HEK293 (cell line): ENCODE measurements around the gene KCNK17.
"Not testable (repeated sequence)": the region's sequence is repeated elsewhere in the genome, so short reads cannot be mapped to it uniquely, and the experiment has no call there.

Experiments
- KLF10 ChIP-seq: fragments of 450-650 bp; IDR thresholded peaks from 2 replicates; pipeline ENCODE4 v1.5.1; 2018; ENCODE audit warnings: missing biosample characterization, mild to moderate bottlenecking, missing genetic modification characterization
- SETDB1 ChIP-seq: IDR thresholded peaks from one replicate; pipeline ENCODE4 v1.6.1; 2017; ENCODE audit warnings: mild to moderate bottlenecking, low read length, moderate library complexity, mixed read lengths; ENCODE audit not compliant: insufficient read length
- ZNF473 ChIP-seq: fragments of 450-650 bp; formaldehyde crosslinking; IDR thresholded peaks from 2 replicates; pipeline ENCODE4 v1.5.1; 2017; ENCODE audit warnings: missing biosample characterization, missing genetic modification characterization
- ZNF510 ChIP-seq: fragments of 450-650 bp; formaldehyde crosslinking; IDR thresholded peaks from 2 replicates; pipeline ENCODE4 v1.5.1; 2018; ENCODE audit warnings: mild to moderate bottlenecking, missing genetic modification characterization, missing biosample characterization; ENCODE audit not compliant: insufficient replicate concordance
- ZNF530 ChIP-seq: fragments of 450-650 bp; formaldehyde crosslinking; IDR thresholded peaks from 2 replicates; pipeline ENCODE4 v1.5.1; 2016; ENCODE audit warnings: low read depth, missing biosample characterization, missing genetic modification characterization
- ZNF837 ChIP-seq: fragments of 450-650 bp; formaldehyde crosslinking; IDR thresholded peaks from 2 replicates; pipeline ENCODE4 v1.5.1; 2016; ENCODE audit warnings: missing biosample characterization, missing genetic modification characterization
- TF ChIP-seq, protein P1 (sequence below): fragments of 450-650 bp; formaldehyde crosslinking; IDR thresholded peaks from 2 replicates; pipeline ENCODE4 v1.5.1; 2016; ENCODE audit warnings: missing biosample characterization, missing genetic modification characterization
- TF ChIP-seq, protein P2 (sequence below): fragments of 450-650 bp; formaldehyde crosslinking; IDR thresholded peaks from 2 replicates; pipeline ENCODE4 v1.5.1; 2016; ENCODE audit warnings: missing biosample characterization, missing genetic modification characterization

DNA sequence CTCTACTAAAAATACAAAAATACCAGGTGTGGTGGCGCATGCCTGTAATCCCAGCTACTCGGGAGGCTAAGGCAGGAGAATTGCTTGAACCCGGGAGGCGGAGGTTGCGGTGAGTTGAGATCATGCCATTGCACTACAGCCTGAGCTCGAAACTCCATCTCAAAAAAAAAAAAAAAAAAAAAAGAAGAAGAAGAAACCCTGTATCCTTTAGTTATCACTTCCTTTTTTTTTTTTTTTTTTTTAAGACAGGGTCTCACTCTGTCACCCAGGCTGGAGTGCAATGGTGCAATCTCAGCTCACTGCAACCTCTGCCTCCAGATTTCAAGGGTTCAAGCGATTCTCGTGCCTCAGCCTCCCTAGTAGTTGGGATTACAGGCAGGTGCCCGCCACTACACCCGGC, 27.6 kb downstream of the KCNK17 start:
- not testable (repeated sequence) for TF ChIP-seq ZNF510 (tag by site-specific recombination); KLF10 (tag by site-specific recombination); ZNF837; SETDB1; ZNF530 (tag by site-specific recombination); ZNF473 (tag by site-specific recombination)
- TF ChIP-seq, protein P1, sequence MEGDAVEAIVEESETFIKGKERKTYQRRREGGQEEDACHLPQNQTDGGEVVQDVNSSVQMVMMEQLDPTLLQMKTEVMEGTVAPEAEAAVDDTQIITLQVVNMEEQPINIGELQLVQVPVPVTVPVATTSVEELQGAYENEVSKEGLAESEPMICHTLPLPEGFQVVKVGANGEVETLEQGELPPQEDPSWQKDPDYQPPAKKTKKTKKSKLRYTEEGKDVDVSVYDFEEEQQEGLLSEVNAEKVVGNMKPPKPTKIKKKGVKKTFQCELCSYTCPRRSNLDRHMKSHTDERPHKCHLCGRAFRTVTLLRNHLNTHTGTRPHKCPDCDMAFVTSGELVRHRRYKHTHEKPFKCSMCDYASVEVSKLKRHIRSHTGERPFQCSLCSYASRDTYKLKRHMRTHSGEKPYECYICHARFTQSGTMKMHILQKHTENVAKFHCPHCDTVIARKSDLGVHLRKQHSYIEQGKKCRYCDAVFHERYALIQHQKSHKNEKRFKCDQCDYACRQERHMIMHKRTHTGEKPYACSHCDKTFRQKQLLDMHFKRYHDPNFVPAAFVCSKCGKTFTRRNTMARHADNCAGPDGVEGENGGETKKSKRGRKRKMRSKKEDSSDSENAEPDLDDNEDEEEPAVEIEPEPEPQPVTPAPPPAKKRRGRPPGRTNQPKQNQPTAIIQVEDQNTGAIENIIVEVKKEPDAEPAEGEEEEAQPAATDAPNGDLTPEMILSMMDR (tag by site-specific recombination): not testable (repeated sequence)
- TF ChIP-seq, protein P2, sequence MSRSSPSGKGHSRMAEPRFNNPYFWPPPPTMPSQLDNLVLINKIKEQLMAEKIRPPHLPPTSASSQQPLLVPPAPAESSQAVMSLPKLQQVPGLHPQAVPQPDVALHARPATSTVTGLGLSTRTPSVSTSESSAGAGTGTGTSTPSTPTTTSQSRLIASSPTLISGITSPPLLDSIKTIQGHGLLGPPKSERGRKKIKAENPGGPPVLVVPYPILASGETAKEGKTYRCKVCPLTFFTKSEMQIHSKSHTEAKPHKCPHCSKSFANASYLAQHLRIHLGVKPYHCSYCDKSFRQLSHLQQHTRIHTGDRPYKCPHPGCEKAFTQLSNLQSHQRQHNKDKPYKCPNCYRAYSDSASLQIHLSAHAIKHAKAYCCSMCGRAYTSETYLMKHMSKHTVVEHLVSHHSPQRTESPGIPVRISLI: not testable (repeated sequence)
